ENCODE measurements around the gene TIMM10B. TPM values are rescaled to one million over a fixed set of nuclear protein-coding genes. Genes with fewer than 3 reads are reported as not detected.

TIMM10B gene
- total and polyA plus RNA-seq, 2 of the 4 experiments (the other 2 are of a cell fraction): 24.7 to 27.1 TPM

GRCh38 chr11:6504166-6504565 lies 22.9 kb downstream of the TIMM10B start:
- no TSS peak for BruUV-seq (replicated peaks)
- peaks cover 3% of the 10 kb centered on the region; the same call in 1 of the 2 replicates for H3K9me1 ChIP-seq (ENCODE audit: insufficient read depth, low read length)
- H3K27ac ChIP-seq (ENCODE audit: insufficient read depth, low read length): no peak overlapping the region
- H3K4me2 ChIP-seq (ENCODE audit: low read depth, low read length): no peak overlapping the region
- H3K4me1 ChIP-seq (ENCODE audit: control insufficient read depth, insufficient read depth, low read length): no peaks in the 10 kb centered on the region
- dilution Hi-C loops (cut with HindIII; ENCODE audit: low sequenced_read_pairs, unreplicated experiment): no loop called here
- TF ChIP-seq CEBPB (IDR thresholded peaks at IDR 0.05; ENCODE audit: low read depth, low read length) (no peak), RFX5 (IDR thresholded peaks at IDR 0.05; ENCODE audit: low read depth, low read length) (no peak), MAZ (IDR thresholded peaks at IDR 0.05; ENCODE audit: borderline replicate concordance, low read depth, low read length) (no peak), CTCF (conservative IDR thresholded peaks at IDR 0.05; ENCODE audit: low read depth, low read length) (no peak), SMC3 (IDR thresholded peaks at IDR 0.05; ENCODE audit: low read depth, low read length) (no peak), FOS (IDR thresholded peaks at IDR 0.05; ENCODE audit: low read depth, low read length) (no peak), POLR2A (IDR thresholded peaks at IDR 0.05; ENCODE audit: low read depth, low read length) (no peak), BHLHE40 (IDR thresholded peaks at IDR 0.05; ENCODE audit: low read depth, low read length) (no peak), MAFK (IDR thresholded peaks at IDR 0.05; ENCODE audit: low read depth, low read length) (no peak), RAD21 (IDR thresholded peaks at IDR 0.05; ENCODE audit: low read length) (no peak), NFE2L2 (IDR thresholded peaks at IDR 0.05; ENCODE audit: low read depth, low read length) (no peak), USF2 (IDR thresholded peaks at IDR 0.05; ENCODE audit: low read depth, low read length) (no peak)
- no peaks in the 10 kb centered on the region for H3K27me3 ChIP-seq (ENCODE audit: control insufficient read depth, insufficient read depth, low read length)
- H3K4ac ChIP-seq (ENCODE audit: low read depth, low read length): no peak overlapping the region
- DNase-seq: no peak
- no peak overlapping the region for H2BK20ac ChIP-seq (ENCODE audit: low read depth, low read length)
- no peak overlapping the region for H2AK5ac ChIP-seq (ENCODE audit: low read depth, low read length)
- in situ Hi-C loops (cut with MboI; ENCODE audit: low sequenced_read_pairs): no loop called here
- H3K18ac ChIP-seq (ENCODE audit: low read depth, low read length): no peak overlapping the region
- no peak overlapping the region for H3K14ac ChIP-seq (replicated peaks; ENCODE audit: low read depth, low read length)
- ATAC-seq (ENCODE audit: low read depth): no peak
- H4K5ac ChIP-seq (ENCODE audit: low read depth, low read length): no peak overlapping the region
- H2AK9ac ChIP-seq (replicated peaks; ENCODE audit: low read depth, low read length, poor library complexity): no peak overlapping the region
- no peaks in the 10 kb centered on the region for H4K20me1 ChIP-seq (ENCODE audit: insufficient read depth, low read length)
- WGBS, 2 experiments (ENCODE audit: extremely low coverage in 2 of 2, insufficient read length in 1 of 2): no CpG with 5 or more reads among the region's 3 CpGs
- ChIA-PET POLR2A (ENCODE audit: unreplicated experiment) (no interaction called here), CTCF (interaction anchor here (0.6 to 3.1 kb wide), 2 partner anchors 27 to 125 kb away, joined by 3 to 16 read pairs; no protein-coding TSS in a partner anchor)
- no peak overlapping the region for H3K23ac ChIP-seq (ENCODE audit: low read depth, low read length)
- no peaks in the 10 kb centered on the region; a peak in 1 of 4 replicates for H3K79me1 ChIP-seq (ENCODE audit: low read depth in 1 of 2, low read length in 2 of 2)
- H3K36me3 ChIP-seq (ENCODE audit: control insufficient read depth, insufficient read depth, low read length): peaks cover 7% of the 10 kb centered on the region
- intact Hi-C loops (cut with micrococcal nuclease): no loop called here
- no peak overlapping the region for H3K9ac ChIP-seq (ENCODE audit: low read depth, low read length)
- H3K4me3 ChIP-seq (ENCODE audit: insufficient read depth, low read depth, low read length): no peak overlapping the region
- H4K91ac ChIP-seq (ENCODE audit: insufficient read depth, low read depth, low read length): no peak overlapping the region
- no peak overlapping the region for H2AFZ ChIP-seq (replicated peaks; ENCODE audit: low read length, poor library complexity)
- no peaks in the 10 kb centered on the region for H3K9me3 ChIP-seq (ENCODE audit: control insufficient read depth, insufficient read depth, low read length)
- H2BK5ac ChIP-seq (ENCODE audit: low read depth, low read length, poor library complexity, severe bottlenecking): no peak overlapping the region
- H2BK15ac ChIP-seq (ENCODE audit: low read depth, low read length): no peak overlapping the region
- H2BK120ac ChIP-seq (ENCODE audit: low read depth, low read length): no peak overlapping the region
- H3K56ac ChIP-seq (ENCODE audit: extremely low read depth, insufficient read depth, low read length): no peak overlapping the region
- no peak overlapping the region for H4K8ac ChIP-seq (ENCODE audit: low read depth in 2 of 2, low read length in 2 of 2)

Data from IMR-90 (cell line).